Heart right ventricle (tissue), 16 donors: ENCODE measurements around the gene SLC25A28. TPM values are rescaled to one million over a fixed set of nuclear protein-coding genes. Genes with fewer than 3 reads are reported as not detected.

Source experiments
- ATAC-seq, 8 donors: fragments of 200-7000 bp; cut with Tn5 transposase; one replicate each; pipeline ENCODE4 v1.9.1; 2020; ENCODE audit warnings: mild to moderate bottlenecking in 8 of 8, moderate library complexity in 8 of 8, moderate number of reproducible peaks in 1 of 8
- DNase-seq, 2 donors: peaks; one replicate each; pipeline ENCODE4 v3.0.0-alpha.2; 2020
- H3K27ac ChIP-seq, 10 donors: fragments of 200-600 bp; sonication (generic) in 2 of 10; one replicate each; pipeline versions ENCODE4 v1.5.0 to v1.8.0; 2020 to 2022; ENCODE audit warnings: mild to moderate bottlenecking in 3 of 10
- H3K27me3 ChIP-seq, 7 donors: fragments of 200-600 bp; one replicate each; pipeline ENCODE4 v1.8.0; 2021 to 2022; ENCODE audit warnings: mild to moderate bottlenecking in 2 of 7
- H3K36me3 ChIP-seq, 9 donors: fragments of 200-600 bp; sonication (generic) in 1 of 9; one replicate each; pipeline versions ENCODE4 v1.5.0 to v1.8.0; 2020 to 2022; ENCODE audit warnings: mild to moderate bottlenecking in 2 of 9
- H3K4me1 ChIP-seq, 9 donors: fragments of 200-600 bp; sonication (generic) in 1 of 9; one replicate each; pipeline versions ENCODE4 v1.5.0 to v1.8.0; 2020 to 2022; ENCODE audit warnings: mild to moderate bottlenecking in 4 of 9
- H3K4me3 ChIP-seq, 10 donors: fragments of 200-600 bp; sonication (generic) in 2 of 10; one replicate each; pipeline versions ENCODE4 v1.5.0 to v1.8.0; 2020 to 2022; ENCODE audit warnings: mild to moderate bottlenecking in 7 of 10, moderate library complexity in 2 of 10
- H3K9me3 ChIP-seq, 11 donors: fragments of 200-600 bp in 10 of 11; sonication (generic) in 2 of 11; one replicate each; pipeline versions ENCODE4 v1.5.0 to v1.8.0; 2013 to 2022; ENCODE audit warnings: mild to moderate bottlenecking in 2 of 11, control low read depth in 1 of 11, moderate library complexity in 1 of 11
- WGBS, 2 donors: extraction: QIAGEN DNeasy Blood & Tissue Kit; methylation state at CpG; one replicate each; pipeline ENCODE4 v1.1.7; 2013; ENCODE audit warnings: inconsistent platforms in 1 of 2; 5-methylcytosine and 5-hydroxymethylcytosine counted together
- intact Hi-C, 10 donors: fragments of 100-400 bp; cut with DNase I; formaldehyde crosslinking; loops; one replicate each; pipeline versions ENCODE4 v1.11.1 to v1.14.2; 2022
- polyA plus RNA-seq, 2 donors: library from polyadenylated mRNA; stranded (reverse); fragments of 200-250 nt; gene quantifications; one replicate each; pipeline ENCODE4 v1.2.3, GENCODE V29; 2013
- total RNA-seq, 10 donors: library from RNA; stranded (reverse); fragmentation: NEBNext Ultra II Directional in 3 of 10; extraction: Animal tissue kit (Norgen Biotek cat#: 25700) in 3 of 10; gene quantifications; one replicate each; pipeline versions ENCODE4 v1.2.1 to v1.2.4, GENCODE V29; 2021 to 2023
- TF ChIP-seq, protein P1 (sequence below), 9 donors: fragments of 200-600 bp; sonication (generic) in 2 of 9; IDR thresholded peaks; one replicate each; pipeline versions ENCODE4 v1.5.0 to v1.8.0; 2021 to 2022; ENCODE audit warnings: antibody characterized with exemption in 9 of 9, mild to moderate bottlenecking in 5 of 9, moderate library complexity in 1 of 9
- donor health status: Arrhythmogenic right ventricular cardiomyopathy.
- donor health status: ischemic (EF 13 %, LVEDD 7.1; RV severe dilation, severe dysfunction).
- donor health status: healthy with polysubstance abuse.
- donor health status: DM: no; HTN: yes; CAD: no.
- donor health status: DM: no; HTN: no; CAD: no.
- donor health status: ischemic (EF 25% LVEDD 6.9; RV normal size, moderate dysfunction).
- donor health status: ischemic (EF 25% LVEDD 5.7; RV mildly dilated, moderate dysfunction).
- donor health status: healthy.
- donor health status: DM: yes; HTN: yes; CAD: no.
- donor health status: Ischemic cardiomyopathy.
- donor health status: ischemic (EF 35%, LVEDD 5.7; RV mildly dilated, moderate dysfunction).
- donor health status: nonischemic (EF 11% LVEDD 7.7; RV severe dilation, severe dysfunction).
- donor health status: DM: yes; HTN: yes; CAD: no.
- donor health status: PGD.
- donor health status: ischemic (EF 29% LVEDD 5.4; RV normal size, mild dysfunction).
- donor health status: nonischemic (EF 23%, LVEDD 6.1; RV moderate dilation, normal function).

Gene SLC25A28
- total and polyA plus RNA-seq, 12 donors, result 21.2 to 116 (median 32.1) TPM

- WGBS, 2 donors, result 52 to 58% methylated on average over 8 of the region's 8 CpGs
- TF ChIP-seq, protein P1, sequence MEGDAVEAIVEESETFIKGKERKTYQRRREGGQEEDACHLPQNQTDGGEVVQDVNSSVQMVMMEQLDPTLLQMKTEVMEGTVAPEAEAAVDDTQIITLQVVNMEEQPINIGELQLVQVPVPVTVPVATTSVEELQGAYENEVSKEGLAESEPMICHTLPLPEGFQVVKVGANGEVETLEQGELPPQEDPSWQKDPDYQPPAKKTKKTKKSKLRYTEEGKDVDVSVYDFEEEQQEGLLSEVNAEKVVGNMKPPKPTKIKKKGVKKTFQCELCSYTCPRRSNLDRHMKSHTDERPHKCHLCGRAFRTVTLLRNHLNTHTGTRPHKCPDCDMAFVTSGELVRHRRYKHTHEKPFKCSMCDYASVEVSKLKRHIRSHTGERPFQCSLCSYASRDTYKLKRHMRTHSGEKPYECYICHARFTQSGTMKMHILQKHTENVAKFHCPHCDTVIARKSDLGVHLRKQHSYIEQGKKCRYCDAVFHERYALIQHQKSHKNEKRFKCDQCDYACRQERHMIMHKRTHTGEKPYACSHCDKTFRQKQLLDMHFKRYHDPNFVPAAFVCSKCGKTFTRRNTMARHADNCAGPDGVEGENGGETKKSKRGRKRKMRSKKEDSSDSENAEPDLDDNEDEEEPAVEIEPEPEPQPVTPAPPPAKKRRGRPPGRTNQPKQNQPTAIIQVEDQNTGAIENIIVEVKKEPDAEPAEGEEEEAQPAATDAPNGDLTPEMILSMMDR (IDR thresholded peaks at IDR 0.05), result no peak
- Histone ChIP-seq H3K4me3 (no peak overlapping the region), H3K27me3 (peaks cover 0 to 33% (median 6%) of the 10 kb centered on the region in 7 donors), H3K36me3 (no peaks in the 10 kb centered on the region), H3K27ac (no peak overlapping the region), H3K4me1 (no peaks in the 10 kb centered on the region), H3K9me3 (no peaks in the 10 kb centered on the region)
- intact Hi-C loops, result no loop called here
- DNase-seq (no peak), ATAC-seq (no peak)
Observed at GRCh38 chr10:99583687-99584086, 36.6 kb downstream of the SLC25A28 start.

- Histone ChIP-seq H3K4me1 (no peaks in the 10 kb centered on the region), H3K27me3 (peaks cover 0 to 43% (median 4%) of the 10 kb centered on the region in 7 donors), H3K36me3 (no peaks in the 10 kb centered on the region), H3K9me3 (no peaks in the 10 kb centered on the region), H3K27ac (no peak overlapping the region), H3K4me3 (no peak overlapping the region)
- DNase-seq, result no peak
- intact Hi-C loops, result no loop called here
- TF ChIP-seq, protein P1 (IDR thresholded peaks at IDR 0.05), result no peak
- 76 to 80% methylated on average over 6 of the region's 6 CpGs for WGBS, 2 donors
- ATAC-seq, result no peak
Observed at GRCh38 chr10:99582255-99582770, 37.9 kb downstream of the SLC25A28 start.

GRCh38 chr10:99579971-99580370, 40.3 kb downstream of the SLC25A28 start:
- WGBS, 2 donors, result 67 to 74% methylated on average over 1 of the region's 1 CpG
- Histone ChIP-seq H3K9me3 (no peaks in the 10 kb centered on the region), H3K36me3 (no peaks in the 10 kb centered on the region), H3K4me3 (no peak overlapping the region), H3K27ac (no peak overlapping the region), H3K4me1 (no peaks in the 10 kb centered on the region), H3K27me3 (peaks cover 0 to 28% (median 8%) of the 10 kb centered on the region in 7 donors)
- intact Hi-C loops, result no loop called here
- ATAC-seq (no peak), DNase-seq (no peak)
- TF ChIP-seq, protein P1 (IDR thresholded peaks at IDR 0.05), result no peak

GRCh38 chr10:99573790-99574189, 46.4 kb downstream of the SLC25A28 start:
- Histone ChIP-seq H3K9me3 (no peaks in the 10 kb centered on the region), H3K4me1 (no peaks in the 10 kb centered on the region), H3K4me3 (no peak overlapping the region), H3K27ac (no peak overlapping the region), H3K27me3 (peaks cover 0 to 42% (median 9%) of the 10 kb centered on the region in 7 donors), H3K36me3 (no peaks in the 10 kb centered on the region)
- WGBS, 2 donors, result 74 to 78% methylated on average over 5 of the region's 5 CpGs
- TF ChIP-seq, protein P1 (IDR thresholded peaks at IDR 0.05), result no peak
- intact Hi-C loops, result no loop called here
- no peak for DNase-seq
- no peak for ATAC-seq
